Stimulated activated memory B cell treated with anti-CD40 and anti-IgM and Interleukin-4, amounts not matched to agents 10 μg/mL and 1 μg/mL and 100 μg/mL, for 72 hours (primary cell): ENCODE measurements around the gene RAB35.

Experiments used
- ATAC-seq: fragments of 150-1000 bp; cut with Tn5 transposase; 2 replicates; pipeline ENCODE4 v1.10.0; 2021
- H3K27ac Mint-ChIP-seq: one replicate; pipeline ENCODE4 v1.8.0; 2022; ENCODE audit warnings: mild to moderate bottlenecking, mixed read lengths
- H3K27me3 Mint-ChIP-seq: one replicate; pipeline ENCODE4 v1.8.0; 2022; ENCODE audit warnings: mixed read lengths
- H3K36me3 Mint-ChIP-seq: one replicate; pipeline ENCODE4 v1.8.0; 2022; ENCODE audit warnings: mixed read lengths
- H3K4me1 Mint-ChIP-seq: one replicate; pipeline ENCODE4 v1.8.0; 2022; ENCODE audit warnings: mixed read lengths
- H3K4me3 Mint-ChIP-seq: one replicate; pipeline ENCODE4 v1.8.0; 2022; ENCODE audit warnings: mild to moderate bottlenecking, moderate library complexity, mixed read lengths
- H3K9me3 Mint-ChIP-seq: one replicate; pipeline ENCODE4 v1.8.0; 2022; ENCODE audit warnings: mixed read lengths

The RAB35 gene

DNA sequence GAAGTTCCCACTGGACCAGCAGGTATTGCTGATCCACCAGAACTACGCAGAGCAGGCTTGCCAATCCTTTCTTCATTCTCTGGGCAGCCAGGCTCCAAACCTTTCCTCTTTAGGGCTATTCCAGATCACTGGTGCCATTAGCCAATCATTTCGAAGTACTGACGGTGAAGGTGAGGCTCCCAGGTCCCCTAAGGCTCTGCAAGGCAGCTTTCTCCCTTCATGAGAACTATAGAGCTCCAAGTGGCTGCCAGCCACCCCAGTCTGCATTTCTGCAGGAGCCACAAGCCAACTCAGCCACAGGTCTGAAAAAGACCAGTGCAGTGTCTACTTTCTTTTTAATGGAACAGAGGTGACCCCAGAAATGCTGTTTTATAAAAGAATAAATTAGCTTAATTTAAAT, 48.7 kb downstream of the RAB35 start:
- no peak overlapping the region for H3K4me3 Mint-ChIP-seq

DNA sequence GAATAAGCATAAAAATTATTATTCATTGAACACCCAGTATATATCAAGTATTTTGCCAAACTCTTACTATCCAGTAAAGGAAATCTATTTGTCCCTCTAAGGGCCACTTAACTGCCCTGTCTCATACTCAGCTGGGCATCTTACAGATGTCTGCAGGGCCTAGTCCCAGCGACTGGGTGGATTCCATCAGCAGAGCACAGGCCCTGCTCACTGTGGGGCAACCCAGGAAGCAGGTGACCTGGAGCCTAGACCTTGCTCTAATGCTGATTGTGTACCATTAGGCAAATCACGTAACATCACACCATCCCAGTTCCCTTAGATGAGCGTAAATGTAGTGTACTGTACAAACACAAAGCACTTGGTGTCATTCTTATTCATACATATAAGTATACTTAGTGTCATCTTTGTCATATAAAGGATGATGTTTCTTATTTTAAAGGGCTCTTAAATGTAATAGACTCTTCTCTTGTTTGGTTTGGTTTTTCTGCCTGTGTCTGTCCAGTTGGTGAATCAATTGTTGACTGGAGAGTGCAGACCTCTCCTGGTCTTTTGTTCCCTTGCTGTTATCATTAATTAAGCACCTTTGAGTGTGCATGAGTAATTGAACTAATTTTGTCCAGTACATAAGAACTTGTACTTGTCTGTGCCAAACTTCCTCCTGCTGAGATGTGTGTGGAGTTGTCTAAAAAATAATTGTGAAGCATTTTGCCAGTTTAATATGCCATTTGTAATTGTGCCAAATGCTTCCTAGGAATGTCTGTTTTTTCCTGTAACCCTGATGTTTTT, 49.3 kb downstream of the RAB35 start:
- ATAC-seq: no peak
- H3K27ac Mint-ChIP-seq: no peak overlapping the region
- no peaks in the 10 kb centered on the region for H3K4me1 Mint-ChIP-seq
- H3K4me3 Mint-ChIP-seq: no peak overlapping the region
- no peaks in the 10 kb centered on the region for H3K9me3 Mint-ChIP-seq
- peaks cover 48% of the 10 kb centered on the region for H3K36me3 Mint-ChIP-seq
- H3K27me3 Mint-ChIP-seq: no peaks in the 10 kb centered on the region

More for the DNA sequence above, 48.7 kb downstream of the RAB35 start:
- Mint-ChIP-seq H3K4me1 (no peaks in the 10 kb centered on the region), H3K36me3 (peaks cover 47% of the 10 kb centered on the region), H3K27me3 (no peaks in the 10 kb centered on the region), H3K9me3 (no peaks in the 10 kb centered on the region), H3K27ac (no peak overlapping the region)
- ATAC-seq: no peak

DNA sequence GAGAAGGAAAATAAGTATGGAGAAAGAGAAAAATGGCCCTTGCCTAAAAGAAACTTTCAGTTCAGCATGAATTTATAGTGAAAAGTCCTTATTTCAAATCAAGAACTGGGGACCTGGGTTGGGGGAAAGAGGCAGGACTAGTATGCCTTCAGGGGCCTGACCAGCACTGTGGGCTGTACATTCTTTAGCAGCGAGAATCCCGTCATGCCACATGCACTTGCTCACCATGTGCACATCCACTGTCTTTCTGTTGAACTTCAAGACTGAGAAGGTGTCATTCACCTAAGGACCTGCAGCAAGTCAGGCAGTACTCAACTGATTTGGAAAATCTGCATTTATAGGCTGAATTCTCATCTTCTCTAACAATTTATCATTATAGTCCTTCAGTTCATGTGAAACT, 50.2 kb downstream of the RAB35 start:
- Mint-ChIP-seq H3K9me3 (no peaks in the 10 kb centered on the region), H3K27ac (no peak overlapping the region), H3K36me3 (peaks cover 48% of the 10 kb centered on the region), H3K4me3 (no peak overlapping the region), H3K27me3 (no peaks in the 10 kb centered on the region), H3K4me1 (no peaks in the 10 kb centered on the region)
- no peak for ATAC-seq

DNA sequence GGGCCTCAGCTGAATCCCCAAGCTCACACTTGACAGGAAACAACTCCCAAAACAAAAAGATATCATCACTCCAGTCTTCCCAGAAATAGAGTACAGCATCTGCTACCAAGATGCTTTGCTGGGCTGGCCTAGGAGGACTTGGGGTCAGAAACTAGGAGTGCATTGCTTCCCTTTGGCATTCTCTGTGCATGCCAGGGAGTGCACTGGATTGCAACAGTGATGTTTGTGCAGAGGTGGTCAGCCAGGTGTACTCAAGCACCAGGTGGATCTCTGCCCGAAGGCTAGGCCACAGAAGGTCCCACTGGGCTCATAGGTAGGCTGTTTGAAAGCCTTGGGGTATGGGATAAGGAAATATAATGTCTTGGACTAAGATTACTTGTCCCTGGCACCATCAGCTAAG, 51.1 kb downstream of the RAB35 start:
- Mint-ChIP-seq H3K36me3 (peaks cover 47% of the 10 kb centered on the region), H3K4me3 (no peak overlapping the region), H3K9me3 (no peaks in the 10 kb centered on the region), H3K27ac (no peak overlapping the region), H3K27me3 (no peaks in the 10 kb centered on the region), H3K4me1 (no peaks in the 10 kb centered on the region)
- ATAC-seq: no peak

DNA sequence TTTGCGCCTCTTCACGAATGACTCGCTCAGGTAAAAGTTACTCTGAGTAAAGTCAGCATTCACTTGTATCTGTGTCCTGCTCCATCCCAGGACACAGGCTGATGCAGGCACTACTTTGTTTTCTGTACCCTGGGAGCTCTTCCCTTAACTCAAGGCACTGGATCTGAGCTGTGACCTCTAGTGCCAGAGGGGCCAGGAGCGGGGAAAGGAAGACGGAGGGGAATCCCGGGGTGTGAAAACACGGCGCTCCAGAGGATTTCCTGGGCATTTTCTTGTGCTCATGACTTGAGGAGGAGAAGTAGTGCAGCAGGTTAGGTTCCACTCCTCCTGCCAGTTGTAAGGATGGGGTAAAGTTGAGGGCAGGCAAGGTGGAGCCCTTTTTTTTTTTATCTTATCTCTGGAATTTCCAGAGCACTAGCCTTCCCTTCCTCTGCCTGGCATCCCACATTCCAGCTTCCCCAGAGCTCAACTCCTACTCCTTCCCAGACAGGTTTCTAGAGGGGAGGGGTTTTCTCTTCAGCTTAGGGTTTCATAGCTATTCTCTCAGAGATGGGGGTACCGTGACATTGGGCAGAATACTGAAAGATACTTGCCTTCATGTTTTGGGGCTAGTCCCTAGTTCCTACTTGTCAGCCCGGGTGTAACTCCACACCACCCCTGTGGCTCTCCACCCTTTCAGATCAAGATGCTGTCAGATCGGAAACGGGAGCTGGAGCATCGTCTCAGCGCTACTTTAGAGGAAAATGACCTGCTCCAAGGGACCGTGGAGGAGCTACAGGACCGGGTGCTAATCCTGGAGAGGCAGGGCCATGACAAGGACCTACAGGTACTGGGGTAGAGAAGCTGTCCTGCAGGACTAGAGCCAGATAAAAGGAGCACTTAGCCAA, 52.3 kb downstream of the RAB35 start:
- no peak for ATAC-seq
- Mint-ChIP-seq H3K27ac (no peak overlapping the region), H3K9me3 (no peaks in the 10 kb centered on the region), H3K36me3 (peaks cover 47% of the 10 kb centered on the region), H3K4me3 (no peak overlapping the region), H3K4me1 (no peaks in the 10 kb centered on the region), H3K27me3 (no peaks in the 10 kb centered on the region)

DNA sequence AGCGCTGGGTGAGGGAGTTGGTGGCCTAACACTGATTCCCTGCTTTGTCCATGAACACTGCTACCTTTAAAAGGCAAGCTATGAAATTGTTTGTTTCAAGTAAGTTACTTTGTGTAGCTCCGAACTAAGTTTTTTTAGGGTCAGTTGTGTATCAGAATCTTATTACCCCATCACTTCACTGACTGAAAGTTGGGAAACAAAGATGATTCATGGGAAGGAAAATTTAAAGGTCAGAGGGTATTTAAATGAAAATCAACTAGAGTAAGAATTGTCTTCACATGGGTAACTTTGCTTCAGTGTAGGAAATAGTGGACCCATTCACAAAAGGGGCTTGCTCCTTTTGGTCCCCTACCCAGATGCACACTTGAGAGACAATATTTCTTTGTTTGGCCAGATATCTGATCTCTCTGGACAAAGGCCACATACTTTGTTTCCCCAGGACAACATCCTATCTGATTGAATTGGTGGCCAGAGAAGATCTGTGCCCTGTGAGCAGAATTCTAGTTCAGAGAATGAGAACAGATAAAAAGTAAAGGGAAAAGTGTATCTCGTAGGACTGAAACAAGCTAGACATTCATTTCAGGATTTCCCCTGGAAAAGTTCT, 53.5 kb downstream of the RAB35 start:
- Mint-ChIP-seq H3K27me3 (no peaks in the 10 kb centered on the region), H3K4me3 (no peak overlapping the region), H3K4me1 (no peaks in the 10 kb centered on the region), H3K27ac (peak overlapping the region; percentile 40), H3K9me3 (no peaks in the 10 kb centered on the region), H3K36me3 (peaks cover 47% of the 10 kb centered on the region)
- ATAC-seq: no peak

DNA sequence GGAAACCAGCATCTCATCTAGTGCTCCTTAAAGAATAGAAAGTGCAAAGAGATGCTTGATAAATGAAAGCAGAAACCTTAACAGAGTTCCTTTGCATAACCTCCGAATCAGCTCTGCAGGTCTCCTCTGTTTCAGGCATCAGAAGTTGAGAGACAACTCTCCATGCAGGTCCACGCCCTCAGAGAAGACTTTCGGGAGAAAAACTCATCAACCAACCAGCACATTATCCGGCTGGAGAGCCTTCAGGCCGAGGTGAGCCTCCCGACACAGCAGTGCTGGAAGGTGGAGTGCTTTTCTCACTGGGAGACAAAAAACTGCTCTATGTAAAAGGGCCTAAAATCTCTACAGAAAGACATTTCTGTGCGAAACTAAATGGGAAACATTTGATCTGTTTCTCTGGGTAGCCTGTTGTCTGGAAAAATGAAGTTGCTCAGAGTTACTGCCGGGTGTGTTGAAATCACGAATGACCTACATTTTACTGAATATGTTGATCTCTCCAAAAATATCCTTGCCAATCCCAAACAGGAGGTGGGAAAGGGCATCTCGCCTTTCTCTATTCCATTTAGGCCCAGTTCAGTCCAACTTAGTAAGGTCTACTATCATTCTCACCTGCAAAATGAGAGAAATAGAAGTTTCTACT, 54.9 kb downstream of the RAB35 start:
- Mint-ChIP-seq H3K27me3 (no peaks in the 10 kb centered on the region), H3K36me3 (peaks cover 37% of the 10 kb centered on the region), H3K4me1 (no peaks in the 10 kb centered on the region), H3K9me3 (no peaks in the 10 kb centered on the region), H3K4me3 (no peak overlapping the region), H3K27ac (no peak overlapping the region)
- no peak for ATAC-seq

DNA sequence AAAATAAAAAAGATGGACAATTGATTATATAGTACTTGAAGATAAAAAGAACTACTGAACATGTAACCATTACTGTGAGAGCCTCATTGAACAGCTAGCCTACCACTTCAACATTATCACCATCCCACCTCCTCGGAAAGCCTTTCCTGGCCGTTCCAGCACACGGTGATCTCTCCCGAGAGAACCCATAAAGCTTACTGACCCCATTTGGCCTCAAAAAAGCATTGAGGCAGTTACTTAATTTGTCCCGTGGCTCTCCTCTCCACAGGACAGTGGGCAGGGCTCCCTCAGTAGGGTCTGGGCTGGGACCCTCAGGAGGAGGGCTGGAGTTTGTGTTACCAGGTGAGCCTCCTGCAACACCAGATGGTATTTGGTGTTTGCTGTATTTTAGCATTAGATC, 55.8 kb downstream of the RAB35 start:
- no peak overlapping the region for H3K27ac Mint-ChIP-seq
- no peaks in the 10 kb centered on the region for H3K27me3 Mint-ChIP-seq
- no peak overlapping the region for H3K4me3 Mint-ChIP-seq
- H3K36me3 Mint-ChIP-seq: peaks cover 37% of the 10 kb centered on the region
- H3K9me3 Mint-ChIP-seq: no peaks in the 10 kb centered on the region
- ATAC-seq: no peak
- H3K4me1 Mint-ChIP-seq: no peaks in the 10 kb centered on the region

DNA sequence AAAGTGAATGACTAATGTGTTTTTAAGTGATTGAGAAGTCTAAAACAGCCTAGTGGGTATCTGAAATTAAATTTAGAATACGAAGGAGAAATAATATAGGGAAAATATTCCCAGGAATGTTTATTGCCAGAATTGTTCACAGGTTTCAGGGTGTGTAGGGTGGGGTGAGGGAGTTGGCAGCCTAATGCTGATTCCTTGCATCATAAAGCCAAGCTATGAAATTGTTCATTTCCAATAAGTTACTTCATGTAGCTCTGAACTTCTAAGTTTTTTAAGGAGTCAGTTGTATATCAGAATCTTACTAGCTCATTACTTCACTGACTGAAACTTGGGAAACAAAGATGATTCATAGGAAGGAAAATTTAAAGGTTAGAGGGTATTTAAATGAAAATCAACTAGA, 56.4 kb downstream of the RAB35 start:
- Mint-ChIP-seq H3K27ac (no peak overlapping the region), H3K27me3 (no peaks in the 10 kb centered on the region), H3K9me3 (no peaks in the 10 kb centered on the region), H3K4me3 (no peak overlapping the region), H3K4me1 (no peaks in the 10 kb centered on the region), H3K36me3 (peaks cover 37% of the 10 kb centered on the region)
- ATAC-seq: no peak

DNA sequence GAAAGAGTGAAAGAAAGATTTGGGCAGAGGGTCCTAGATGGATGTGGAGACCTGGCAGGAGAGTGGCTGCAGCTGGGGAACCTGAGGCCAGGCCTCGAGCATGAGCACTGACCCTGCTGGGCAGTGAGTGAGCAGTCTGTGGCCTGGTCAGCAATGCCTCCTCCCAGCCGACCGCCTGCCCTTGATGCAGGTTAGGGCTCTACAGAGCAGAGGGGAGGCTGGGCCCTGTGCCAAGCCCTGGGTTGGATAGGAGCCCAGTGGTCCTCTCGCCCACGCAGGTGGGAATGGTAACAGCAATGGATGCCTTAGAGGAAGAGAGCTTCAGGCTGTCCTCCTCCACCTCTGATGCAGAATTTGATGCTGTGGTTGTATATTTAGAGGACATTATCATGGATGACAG, 59.8 kb downstream of the RAB35 start:
- no peaks in the 10 kb centered on the region for H3K4me1 Mint-ChIP-seq
- H3K9me3 Mint-ChIP-seq: peaks cover 4% of the 10 kb centered on the region
- no peaks in the 10 kb centered on the region for H3K27me3 Mint-ChIP-seq
- no peak overlapping the region for H3K4me3 Mint-ChIP-seq
- H3K27ac Mint-ChIP-seq: no peak overlapping the region
- H3K36me3 Mint-ChIP-seq: peaks cover 24% of the 10 kb centered on the region
- no peak for ATAC-seq

DNA sequence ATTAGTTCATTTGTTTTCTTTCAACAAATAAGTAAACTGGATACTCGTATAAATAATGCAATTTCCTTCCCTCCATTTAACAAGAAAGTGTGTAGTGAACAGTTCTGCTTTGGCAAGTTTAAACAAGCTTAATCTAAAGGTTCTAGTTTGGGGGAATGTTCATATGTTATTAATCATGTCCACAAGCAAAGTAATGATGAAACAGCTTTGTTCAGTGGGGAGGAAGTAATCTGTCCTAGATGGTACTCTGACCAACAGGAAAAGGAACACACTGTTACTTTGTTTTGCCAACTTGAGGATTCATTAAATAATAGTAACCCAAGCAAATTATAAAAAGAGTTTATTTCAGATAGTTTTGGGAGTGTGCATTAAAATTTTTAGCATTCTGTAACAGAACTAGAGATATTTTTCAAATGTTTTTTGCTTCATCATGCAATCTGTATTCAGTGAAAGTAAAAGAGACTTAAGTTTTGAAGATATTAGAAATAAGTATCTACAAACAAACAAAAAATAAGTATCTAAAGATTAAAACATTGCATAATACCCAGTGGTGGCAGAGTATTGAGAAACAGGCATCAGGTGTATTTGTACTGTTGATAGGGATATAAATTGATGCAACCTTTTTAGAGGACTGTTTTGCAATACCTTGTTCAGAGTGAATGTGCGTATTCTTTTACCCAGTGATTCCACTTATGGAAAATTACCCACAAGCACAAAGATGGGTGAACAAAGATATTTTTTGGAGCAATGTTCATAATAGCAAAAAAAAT, 61.1 kb downstream of the RAB35 start:
- H3K36me3 Mint-ChIP-seq: peaks cover 18% of the 10 kb centered on the region
- H3K9me3 Mint-ChIP-seq: peaks cover 5% of the 10 kb centered on the region
- no peaks in the 10 kb centered on the region for H3K4me1 Mint-ChIP-seq
- H3K27ac Mint-ChIP-seq: no peak overlapping the region
- no peak for ATAC-seq
- H3K4me3 Mint-ChIP-seq: no peak overlapping the region
- no peaks in the 10 kb centered on the region for H3K27me3 Mint-ChIP-seq

DNA sequence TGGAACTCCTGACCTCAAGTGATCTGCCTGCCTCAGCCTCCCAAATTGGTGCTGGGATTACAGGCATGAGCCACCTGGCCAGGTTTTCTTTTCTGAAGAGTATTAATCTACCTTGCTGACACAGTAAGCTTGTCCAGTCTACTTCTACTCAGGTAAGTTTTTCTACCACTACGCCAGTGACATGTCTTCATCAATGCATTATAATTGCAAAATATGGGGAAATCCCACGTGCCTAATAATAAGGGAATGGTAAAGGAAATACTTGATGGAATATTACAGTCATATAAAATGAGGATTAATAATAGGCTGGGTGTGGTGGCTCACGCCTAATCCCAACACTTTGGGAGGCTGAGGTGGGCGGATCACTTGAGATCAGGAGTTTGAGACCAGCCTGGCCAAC, 62.3 kb downstream of the RAB35 start:
- H3K36me3 Mint-ChIP-seq: peaks cover 18% of the 10 kb centered on the region
- no peak for ATAC-seq
- H3K9me3 Mint-ChIP-seq: peaks cover 5% of the 10 kb centered on the region
- H3K4me3 Mint-ChIP-seq: no peak overlapping the region
- no peaks in the 10 kb centered on the region for H3K27me3 Mint-ChIP-seq
- H3K27ac Mint-ChIP-seq: no peak overlapping the region
- H3K4me1 Mint-ChIP-seq: no peaks in the 10 kb centered on the region

DNA sequence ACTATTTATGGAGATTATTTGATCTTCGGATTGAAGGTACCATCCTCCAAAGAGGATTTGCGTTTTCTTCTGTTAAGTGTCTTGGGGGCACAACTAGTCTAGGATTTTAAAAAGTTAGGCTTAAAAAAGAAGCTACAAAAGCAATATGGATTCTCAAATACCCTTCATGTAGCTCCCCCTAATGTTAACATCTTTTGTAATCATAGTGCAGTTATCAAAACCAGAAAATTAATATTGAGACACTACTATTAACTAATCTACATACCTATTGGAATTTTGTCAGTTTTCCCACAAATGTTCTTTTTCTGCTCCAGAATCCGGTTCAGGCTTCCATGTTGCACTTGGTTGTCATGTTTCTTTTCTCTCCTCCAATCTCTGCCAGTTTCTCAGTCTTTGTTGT, 65.0 kb downstream of the RAB35 start:
- Mint-ChIP-seq H3K4me3 (no peak overlapping the region), H3K36me3 (peaks cover 18% of the 10 kb centered on the region), H3K27me3 (no peaks in the 10 kb centered on the region), H3K4me1 (no peaks in the 10 kb centered on the region), H3K9me3 (peaks cover 5% of the 10 kb centered on the region), H3K27ac (no peak overlapping the region)
- ATAC-seq: no peak

DNA sequence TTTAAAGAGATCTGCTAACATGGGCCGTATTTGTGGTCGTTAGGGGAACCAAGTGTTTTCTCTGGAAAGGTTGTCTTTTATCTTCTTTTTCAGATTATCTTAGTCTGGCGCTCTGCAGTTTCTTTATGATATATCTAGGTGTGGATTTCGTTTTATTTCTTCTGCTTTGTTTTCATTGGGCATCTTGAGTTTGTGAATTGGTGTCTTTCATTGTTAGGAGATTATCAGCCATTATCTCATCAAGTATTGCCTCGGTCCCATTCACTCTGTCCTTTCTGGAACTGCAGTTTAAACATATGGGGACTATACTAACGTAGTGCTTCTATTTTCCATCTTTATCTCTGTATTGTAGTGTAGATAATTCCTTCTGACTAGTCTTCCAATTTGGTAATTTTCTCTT, 67.1 kb downstream of the RAB35 start:
- Mint-ChIP-seq H3K27me3 (no peaks in the 10 kb centered on the region), H3K4me1 (no peaks in the 10 kb centered on the region), H3K36me3 (peaks cover 22% of the 10 kb centered on the region), H3K27ac (no peak overlapping the region), H3K9me3 (peaks cover 5% of the 10 kb centered on the region), H3K4me3 (no peak overlapping the region)
- ATAC-seq: no peak

DNA sequence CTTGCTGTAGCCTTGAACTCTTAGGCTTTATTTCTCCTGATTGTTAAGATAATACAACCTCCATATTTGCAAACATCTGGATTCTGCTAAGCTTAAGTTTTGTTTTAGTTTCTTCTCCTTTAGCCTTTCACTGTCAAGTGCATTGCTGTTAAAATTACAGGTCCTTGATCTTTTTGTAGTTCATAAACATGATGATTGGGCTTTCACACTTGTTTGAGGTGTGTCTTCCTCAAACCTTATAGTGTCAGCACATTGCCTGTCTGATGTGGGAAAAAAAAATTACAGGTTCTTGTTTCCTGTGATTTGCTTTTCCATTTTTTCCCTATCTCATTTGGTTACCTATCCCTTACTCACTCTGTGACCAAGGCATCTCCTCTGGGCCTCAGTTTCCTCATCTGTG, 68.3 kb downstream of the RAB35 start:
- H3K36me3 Mint-ChIP-seq: peaks cover 28% of the 10 kb centered on the region
- H3K27ac Mint-ChIP-seq: peak overlapping the region; percentile 38
- ATAC-seq: no peak
- H3K4me1 Mint-ChIP-seq: no peaks in the 10 kb centered on the region
- H3K9me3 Mint-ChIP-seq: peaks cover 5% of the 10 kb centered on the region
- H3K27me3 Mint-ChIP-seq: no peaks in the 10 kb centered on the region
- no peak overlapping the region for H3K4me3 Mint-ChIP-seq
